Bronchial epithelial cell (primary cell): Measurements from ENCODE around the gene VEPH1. TPM values are rescaled to one million over a fixed set of nuclear protein-coding genes. Genes with fewer than 3 reads are reported as not detected.

ENCODE experiments used
- DNase-seq: peaks from one replicate; pipeline ENCODE4 v3.0.0-alpha.2; 2010; ENCODE audit warnings: low read depth
- FAIRE-seq: peaks from 2 replicates; lab custom pipeline; 2011; peaks lifted over from hg19 to GRCh38; lab: Jason Lieb, UNC
- H3K27me3 ChIP-seq: 2 replicates; pipeline ENCODE4 v1.5.1; 2011; ENCODE audit warnings: low read length; ENCODE audit not compliant: control insufficient read depth, insufficient read depth
- H3K36me3 ChIP-seq: 2 replicates; pipeline ENCODE4 v1.5.1; 2011; ENCODE audit warnings: low read length; ENCODE audit not compliant: control insufficient read depth, insufficient read depth
- H3K4me3 ChIP-seq: 2 replicates; pipeline ENCODE4 v1.5.1; 2011; ENCODE audit warnings: mild to moderate bottlenecking, low read depth, low read length, control low read depth
- total RNA-seq: library from RNA; depleted of rRNA; stranded (reverse); fragments of >200 nt; gene quantifications from 2 replicates; pipeline ENCODE4 v1.2.1, GENCODE V29; 2014
- TF ChIP-seq, protein P1 (sequence below): IDR thresholded peaks from 2 replicates; pipeline ENCODE4 v1.5.1; 2011; ENCODE audit warnings: mild to moderate bottlenecking, moderate library complexity, low read length, control low read depth, inconsistent platforms; ENCODE audit not compliant: insufficient read depth, severe bottlenecking

Gene VEPH1
- total RNA-seq, 1 donor from 2014 or later, result 1.3 TPM

DNA sequence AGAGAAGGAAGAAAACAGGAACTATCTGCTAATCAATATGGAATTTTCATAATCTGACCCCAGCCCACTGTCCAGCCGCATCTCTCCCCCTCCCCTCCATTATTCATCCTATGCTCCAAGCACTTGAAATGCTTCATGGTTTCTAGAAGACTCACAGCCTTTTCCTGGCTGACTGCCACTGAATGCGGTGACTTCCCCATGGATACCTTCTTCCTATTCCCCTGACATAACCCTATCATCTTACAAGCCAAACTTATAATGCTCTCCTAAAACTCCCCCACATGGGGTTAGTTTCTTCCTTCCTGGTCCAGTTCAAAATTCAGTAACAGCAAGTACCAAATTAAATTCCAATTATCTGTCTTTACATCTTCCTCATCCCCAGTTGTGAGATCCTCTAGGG, 97.8 kb downstream of the VEPH1 start:
- no peak overlapping the region for H3K4me3 ChIP-seq
- TF ChIP-seq, protein P1, sequence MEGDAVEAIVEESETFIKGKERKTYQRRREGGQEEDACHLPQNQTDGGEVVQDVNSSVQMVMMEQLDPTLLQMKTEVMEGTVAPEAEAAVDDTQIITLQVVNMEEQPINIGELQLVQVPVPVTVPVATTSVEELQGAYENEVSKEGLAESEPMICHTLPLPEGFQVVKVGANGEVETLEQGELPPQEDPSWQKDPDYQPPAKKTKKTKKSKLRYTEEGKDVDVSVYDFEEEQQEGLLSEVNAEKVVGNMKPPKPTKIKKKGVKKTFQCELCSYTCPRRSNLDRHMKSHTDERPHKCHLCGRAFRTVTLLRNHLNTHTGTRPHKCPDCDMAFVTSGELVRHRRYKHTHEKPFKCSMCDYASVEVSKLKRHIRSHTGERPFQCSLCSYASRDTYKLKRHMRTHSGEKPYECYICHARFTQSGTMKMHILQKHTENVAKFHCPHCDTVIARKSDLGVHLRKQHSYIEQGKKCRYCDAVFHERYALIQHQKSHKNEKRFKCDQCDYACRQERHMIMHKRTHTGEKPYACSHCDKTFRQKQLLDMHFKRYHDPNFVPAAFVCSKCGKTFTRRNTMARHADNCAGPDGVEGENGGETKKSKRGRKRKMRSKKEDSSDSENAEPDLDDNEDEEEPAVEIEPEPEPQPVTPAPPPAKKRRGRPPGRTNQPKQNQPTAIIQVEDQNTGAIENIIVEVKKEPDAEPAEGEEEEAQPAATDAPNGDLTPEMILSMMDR, result no peak
- no peak for FAIRE-seq
- DNase-seq, result peak; percentile 21
- H3K27me3 ChIP-seq, result no peaks in the 10 kb centered on the region
- no peaks in the 10 kb centered on the region for H3K36me3 ChIP-seq

DNA sequence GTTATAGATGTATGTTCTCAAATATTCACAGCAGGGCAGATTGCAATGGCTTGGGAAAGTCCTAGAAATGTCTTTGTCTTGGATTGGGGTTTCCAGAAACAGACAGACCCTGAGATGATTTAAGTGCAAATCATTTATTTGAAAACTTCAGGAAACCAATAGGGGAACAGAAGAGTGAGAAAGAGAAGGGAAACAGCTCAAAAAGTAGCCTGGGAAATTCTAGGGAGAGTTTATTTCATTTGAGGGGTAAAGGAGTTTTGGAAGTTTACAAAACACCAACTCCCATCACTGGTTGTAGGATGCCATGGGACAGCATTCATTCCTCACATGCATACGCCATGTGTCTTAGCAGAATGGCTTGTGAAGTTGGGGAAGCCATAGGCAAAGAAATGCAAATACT, 98.8 kb downstream of the VEPH1 start:
- H3K27me3 ChIP-seq, result no peaks in the 10 kb centered on the region
- FAIRE-seq (no peak), DNase-seq (no peak)
- TF ChIP-seq, protein P1, result no peak
- no peaks in the 10 kb centered on the region for H3K36me3 ChIP-seq
- H3K4me3 ChIP-seq, result no peak overlapping the region

DNA sequence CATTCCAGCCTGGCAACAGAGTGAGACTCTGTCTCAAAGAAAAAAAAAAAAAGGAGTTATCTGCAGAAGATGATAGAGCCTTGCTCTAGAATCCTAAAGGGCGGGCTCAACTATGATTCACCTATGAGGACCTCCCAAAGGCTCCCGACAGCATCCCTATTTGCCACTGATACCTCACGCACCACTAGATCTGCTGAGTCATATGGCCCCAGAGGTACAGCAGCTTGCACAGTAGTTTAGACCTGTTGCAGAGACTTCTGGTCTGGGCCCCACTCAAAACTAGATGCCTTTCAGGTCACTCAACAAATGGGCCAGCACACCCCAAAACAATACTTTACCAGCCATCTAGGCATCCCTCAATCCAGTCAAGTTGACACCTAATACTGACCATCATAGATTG, 104.6 kb downstream of the VEPH1 start:
- Histone ChIP-seq H3K27me3 (no peaks in the 10 kb centered on the region), H3K4me3 (no peak overlapping the region), H3K36me3 (no peaks in the 10 kb centered on the region)
- FAIRE-seq, result no peak
- TF ChIP-seq, protein P1, result no peak
- DNase-seq, result no peak

DNA sequence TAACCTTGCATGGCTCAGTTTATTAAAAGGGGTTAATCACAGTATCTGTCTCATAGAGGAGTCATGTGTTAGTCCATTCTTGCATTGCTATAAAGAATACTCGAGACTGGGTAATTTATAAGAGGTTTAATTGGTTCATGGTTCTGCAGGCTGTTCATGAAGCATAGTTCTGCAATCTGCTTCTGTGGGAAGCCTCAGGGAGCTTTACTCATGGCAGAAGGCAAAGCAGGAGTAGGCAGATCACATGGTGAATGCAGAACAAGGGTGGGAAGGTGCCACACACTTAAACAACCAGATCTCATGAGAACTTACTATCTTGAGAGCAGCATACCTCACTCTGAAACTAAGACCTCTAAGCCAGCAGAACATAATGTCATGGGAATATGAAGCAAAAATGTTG, 108.8 kb downstream of the VEPH1 start:
- TF ChIP-seq, protein P1, result no peak
- peaks cover 1% of the 10 kb centered on the region for H3K27me3 ChIP-seq
- DNase-seq (no peak), FAIRE-seq (no peak)
- H3K4me3 ChIP-seq, result no peak overlapping the region
- H3K36me3 ChIP-seq, result no peaks in the 10 kb centered on the region

DNA sequence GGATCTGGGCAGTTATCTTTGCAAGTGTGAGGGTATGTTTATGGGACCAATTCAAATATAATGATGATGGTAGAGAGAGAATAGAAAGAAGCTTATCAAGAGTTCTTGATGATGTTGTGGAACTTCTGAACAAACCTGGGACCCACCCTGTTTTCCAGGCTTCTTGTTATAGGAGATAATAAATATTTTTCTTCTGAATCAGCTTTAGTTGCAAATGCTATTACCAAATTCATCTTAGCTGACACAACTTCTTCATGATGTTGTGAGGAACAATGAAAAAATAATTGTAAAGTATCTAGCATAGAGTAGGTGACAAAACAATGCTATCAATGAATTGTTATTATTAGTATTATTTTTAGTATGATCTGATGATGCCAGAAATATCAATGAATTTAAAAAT, 110.1 kb downstream of the VEPH1 start:
- TF ChIP-seq, protein P1, result no peak
- DNase-seq (peak; percentile 13), FAIRE-seq (no peak)
- Histone ChIP-seq H3K4me3 (no peak overlapping the region), H3K27me3 (peaks cover 1% of the 10 kb centered on the region), H3K36me3 (no peaks in the 10 kb centered on the region)

DNA sequence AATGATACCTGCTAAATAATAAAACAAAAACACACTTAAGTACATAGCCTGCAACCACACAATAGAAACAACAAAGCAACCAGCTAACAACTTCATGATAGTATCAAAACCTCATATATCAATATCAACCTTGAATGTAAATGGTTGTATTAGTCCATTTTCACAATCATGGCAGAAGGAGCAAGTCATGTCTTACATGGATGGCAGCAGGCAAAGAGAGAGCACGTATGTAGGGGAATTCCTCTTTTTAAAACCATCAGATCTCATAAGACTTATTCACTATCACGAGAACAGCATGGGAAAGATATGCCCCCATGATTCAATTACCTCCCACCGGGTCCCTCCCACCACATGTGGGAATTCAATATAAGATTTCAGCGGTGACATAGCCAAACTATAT, 111.1 kb downstream of the VEPH1 start:
- no peaks in the 10 kb centered on the region for H3K36me3 ChIP-seq
- H3K4me3 ChIP-seq, result no peak overlapping the region
- TF ChIP-seq, protein P1, result no peak
- DNase-seq (no peak), FAIRE-seq (no peak)
- peaks cover 1% of the 10 kb centered on the region for H3K27me3 ChIP-seq
